Hepatocyte (in vitro differentiated cells): ENCODE results near the gene KCTD17.

Source experiments
- CTCF ChIP-seq: fragments of 200-600 bp; sonication (generic); IDR thresholded peaks from 2 replicates; pipeline ENCODE4 v1.5.1; 2016; ENCODE audit warnings: antibody characterized with exemption, mild to moderate bottlenecking; ENCODE audit not compliant: poor library complexity
- EZH2 ChIP-seq: fragments of 200-600 bp; sonication (generic); IDR thresholded peaks from 2 replicates; pipeline ENCODE4 v1.6.1; 2016; ENCODE audit warnings: antibody characterized with exemption, mild to moderate bottlenecking, borderline replicate concordance
- EZH2phosphoT487 ChIP-seq: fragments of 200-600 bp; sonication (generic); IDR thresholded peaks from one replicate; pipeline ENCODE4 v1.6.1; 2018; ENCODE audit warnings: antibody characterized with exemption, mild to moderate bottlenecking, low read depth, moderate library complexity; ENCODE audit not compliant: unreplicated experiment, severe bottlenecking

GRCh38 chr22:37032535-37033460 is 18.7 kb upstream of the KCTD17 start:
- no peak for TF ChIP-seq CTCF
- no peak for TF ChIP-seq EZH2
- TF ChIP-seq EZH2phosphoT487 = no peak
